Measurements from ENCODE around the gene C2CD3.

Gene C2CD3

DNA sequence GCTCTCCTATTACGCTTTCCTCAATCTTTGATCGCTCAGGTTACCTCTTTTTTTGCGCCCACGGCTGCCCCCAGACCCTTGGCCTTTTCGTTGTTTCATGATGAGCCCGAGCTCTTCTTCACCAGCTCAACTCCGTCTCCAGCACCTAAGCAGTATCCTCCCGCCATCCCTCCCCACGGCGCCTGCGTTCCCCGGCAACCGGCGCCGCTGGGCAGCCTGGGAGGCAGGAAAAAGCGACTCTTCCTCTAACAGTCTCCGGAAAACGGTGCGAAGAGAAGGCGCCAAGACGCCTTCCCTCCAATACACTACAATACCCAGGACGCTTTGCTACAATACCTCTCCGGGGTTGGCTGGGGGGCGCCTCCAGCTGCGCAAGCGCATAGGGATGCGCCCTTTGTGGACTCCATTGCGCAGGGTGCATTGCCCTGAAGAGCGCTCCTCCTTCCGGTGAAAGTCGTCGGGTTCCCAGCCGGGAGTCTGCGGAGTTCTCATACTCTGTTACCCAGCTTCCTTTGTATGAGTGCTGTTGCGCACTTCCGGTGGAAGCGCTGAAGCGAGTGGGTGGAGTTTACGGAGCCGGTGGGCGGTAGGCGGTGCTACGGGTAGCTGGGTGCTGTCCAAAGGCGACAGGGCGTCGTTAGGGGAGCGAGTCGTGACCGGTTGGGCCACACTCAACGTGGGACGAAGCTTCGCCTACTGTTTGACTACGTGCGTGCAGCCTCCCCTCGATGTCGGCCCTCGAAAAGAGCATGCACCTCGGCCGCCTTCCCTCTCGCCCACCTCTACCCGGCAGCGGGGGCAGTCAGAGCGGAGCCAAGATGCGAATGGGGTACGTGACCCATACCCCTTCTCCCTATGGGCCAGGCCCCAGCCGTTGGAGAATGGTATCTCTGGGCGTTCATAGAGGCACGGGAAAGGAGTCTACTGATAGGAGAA lies at the start of gene C2CD3, which contains the start of gene PPME1:
Gene C2CD3, minus strand, starts transcription at position 309 of the 936 bp plus-strand sequence. Its CDS starts 210 bp downstream, at position 99.
Gene PPME1, plus strand, starts transcription at position 596 of the 936 bp plus-strand sequence. Its CDS starts 133 bp downstream, at position 729.
- TF ChIP-seq CTCF (IDR thresholded peaks at IDR 0.05; ENCODE audit: low read length, missing control alignments): peak; percentile 27
- peak within 1 kb of the TSS; percentile 87 for H3K4me3 ChIP-seq (replicated peaks; ENCODE audit: low read depth, low read length)
- peak; percentile 100 for DNase-seq (ENCODE audit: low read depth)

DNA sequence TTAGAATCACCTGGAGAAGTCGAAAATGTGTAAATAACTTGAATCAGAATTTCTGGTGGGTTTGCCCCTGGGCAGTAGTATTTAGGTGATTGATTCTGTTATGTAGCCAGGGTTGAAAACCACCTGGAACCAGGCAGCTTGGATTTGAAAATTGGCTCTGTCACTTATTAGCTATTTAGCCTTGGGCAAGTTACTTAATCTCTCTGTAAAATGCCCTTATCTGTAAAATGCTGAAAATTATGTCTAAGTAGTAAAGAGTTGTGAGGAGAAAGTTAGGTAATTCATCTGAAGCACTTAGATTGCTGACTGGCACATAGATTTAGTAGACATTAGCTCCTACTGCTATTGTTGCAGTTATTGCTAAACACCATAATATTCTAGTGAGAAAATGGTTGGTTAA lies 49.6 kb upstream of the C2CD3 start:
- no peak overlapping the region for H3K4me3 ChIP-seq (replicated peaks; ENCODE audit: low read depth, low read length)
- DNase-seq (ENCODE audit: low read depth): peak; percentile 8
- TF ChIP-seq CTCF (IDR thresholded peaks at IDR 0.05; ENCODE audit: low read length, missing control alignments): no peak

DNA sequence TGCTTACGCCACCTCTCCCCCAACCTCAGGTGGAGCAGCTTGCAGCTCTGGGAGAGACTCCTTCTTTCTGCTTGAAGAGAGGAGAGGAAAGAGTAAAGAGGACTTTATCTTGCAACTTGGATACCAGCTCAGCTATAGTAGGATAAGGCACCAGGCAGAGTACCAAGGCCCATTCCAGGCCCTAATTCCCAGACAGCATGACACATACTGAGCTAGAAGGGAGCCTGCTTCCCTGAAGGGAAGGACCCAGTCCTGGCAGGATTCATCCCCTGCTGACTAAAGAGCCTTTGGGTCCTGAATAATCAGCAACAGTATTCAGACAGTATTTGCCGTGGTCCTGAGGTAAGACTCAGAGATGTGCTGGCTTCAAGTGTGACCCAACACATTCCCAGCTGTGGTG lies 41.7 kb upstream of the C2CD3 start:
- no peak for DNase-seq (ENCODE audit: low read depth)
- no peak overlapping the region for H3K4me3 ChIP-seq (replicated peaks; ENCODE audit: low read depth, low read length)
- TF ChIP-seq CTCF (IDR thresholded peaks at IDR 0.05; ENCODE audit: low read length, missing control alignments): no peak

DNA sequence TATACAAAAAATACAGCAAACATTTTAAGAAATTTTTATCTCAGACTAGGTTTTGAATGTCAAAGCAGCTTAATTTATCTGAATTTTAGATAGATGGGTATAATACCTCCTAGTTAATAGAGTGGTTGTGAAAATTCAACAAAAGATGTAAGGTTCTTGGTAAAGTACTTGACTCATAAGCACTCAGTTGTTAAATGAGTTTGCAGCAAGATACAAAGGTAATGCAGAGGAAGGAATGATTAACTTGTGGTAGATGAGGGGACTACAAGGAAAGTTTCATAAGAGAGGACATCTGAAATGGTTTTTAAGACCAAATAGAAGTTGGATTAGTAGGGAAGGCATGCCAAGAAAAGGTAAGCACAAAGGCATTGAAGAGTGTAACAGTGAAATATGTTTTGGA lies 37.7 kb upstream of the C2CD3 start:
- no peak for DNase-seq (ENCODE audit: low read depth)
- TF ChIP-seq CTCF (IDR thresholded peaks at IDR 0.05; ENCODE audit: low read length, missing control alignments): no peak

GRCh38 chr11:74206746-74207145 lies 35.9 kb upstream of the C2CD3 start:
- TF ChIP-seq CTCF (IDR thresholded peaks at IDR 0.05; ENCODE audit: low read length, missing control alignments): no peak
- no peak overlapping the region for H3K4me3 ChIP-seq (replicated peaks; ENCODE audit: low read depth, low read length)
- no peak for DNase-seq (ENCODE audit: low read depth)

More for the DNA sequence above, 37.7 kb upstream of the C2CD3 start:
- H3K4me3 ChIP-seq (replicated peaks; ENCODE audit: low read depth, low read length): no peak overlapping the region

DNA sequence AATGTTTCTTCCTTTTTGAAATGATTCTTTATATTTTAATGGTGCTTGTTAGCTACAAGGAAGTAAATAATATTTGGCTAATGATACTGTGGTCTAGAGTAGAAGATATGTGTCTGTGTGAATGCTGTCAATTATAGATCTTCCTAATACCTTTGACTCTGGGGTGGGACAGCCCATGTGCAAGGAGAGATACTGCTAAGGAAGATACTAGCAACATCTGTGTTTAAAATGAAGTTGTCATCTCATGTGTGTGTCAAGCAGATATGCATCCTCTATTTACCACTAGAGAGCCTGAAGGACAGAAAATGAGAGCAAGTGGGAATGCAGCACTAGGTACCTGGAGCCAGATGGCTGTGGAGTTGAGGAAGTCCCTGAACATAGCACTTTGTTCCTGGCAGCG lies 34.4 kb upstream of the C2CD3 start:
- H3K4me3 ChIP-seq (replicated peaks; ENCODE audit: low read depth, low read length): no peak overlapping the region
- no peak for TF ChIP-seq CTCF (IDR thresholded peaks at IDR 0.05; ENCODE audit: low read length, missing control alignments)
- no peak for DNase-seq (ENCODE audit: low read depth)
